Astrocyte (in vitro differentiated cells and primary cell): ENCODE measurements around the gene PRKAR2A. TPM values are rescaled to one million over a fixed set of nuclear protein-coding genes. Genes with fewer than 3 reads are reported as not detected.

Experiments
- DNase-seq: peaks from one replicate; pipeline ENCODE4 v3.0.0-alpha.2; 2010; ENCODE audit warnings: low read depth
- FAIRE-seq: peaks from 2 replicates; lab custom pipeline; 2011; peaks lifted over from hg19 to GRCh38; lab: Jason Lieb, UNC
- H2AFZ ChIP-seq: 2 replicates; pipeline ENCODE4 v1.6.0; 2012; ENCODE audit warnings: low read depth, low read length, inconsistent platforms
- H3K27ac ChIP-seq: 2 replicates; pipeline ENCODE4 v1.5.1; 2011; ENCODE audit warnings: low read depth, low read length, inconsistent platforms
- H3K27me3 ChIP-seq: 2 replicates; pipeline ENCODE4 v1.6.0; 2011; ENCODE audit warnings: low read length, inconsistent platforms; ENCODE audit not compliant: insufficient read depth
- H3K36me3 ChIP-seq: 2 replicates; pipeline ENCODE4 v1.5.1; 2011; ENCODE audit warnings: low read length, inconsistent platforms; ENCODE audit not compliant: insufficient read depth
- H3K4me1 ChIP-seq: 2 replicates; pipeline ENCODE4 v1.5.1; 2011; ENCODE audit warnings: low read length, inconsistent platforms; ENCODE audit not compliant: insufficient read depth
- H3K4me2 ChIP-seq: 2 replicates; pipeline ENCODE4 v1.6.0; 2012; ENCODE audit warnings: low read length, inconsistent platforms
- H3K4me3 ChIP-seq: 2 replicates; pipeline ENCODE4 v1.5.1; 2011; ENCODE audit warnings: low read depth, mild to moderate bottlenecking, low read length, inconsistent platforms; ENCODE audit not compliant: insufficient read depth
- H3K79me2 ChIP-seq: 2 replicates; pipeline ENCODE4 v1.6.0; 2012; ENCODE audit warnings: mild to moderate bottlenecking, low read length, inconsistent platforms; ENCODE audit not compliant: insufficient read depth
- H3K9ac ChIP-seq: 2 replicates; pipeline ENCODE4 v1.6.0; 2012; ENCODE audit warnings: mild to moderate bottlenecking, low read length, inconsistent platforms
- H3K9me3 ChIP-seq: 2 replicates; pipeline ENCODE4 v1.5.1; 2012; ENCODE audit warnings: low read depth, mild to moderate bottlenecking, low read length, inconsistent platforms; ENCODE audit not compliant: insufficient read depth
- H4K20me1 ChIP-seq: 2 replicates; pipeline ENCODE4 v1.6.0; 2012; ENCODE audit warnings: low read length, inconsistent platforms; ENCODE audit not compliant: insufficient read depth
- H3K27ac Mint-ChIP-seq: one replicate; pipeline ENCODE4 v1.8.0; 2021; ENCODE audit warnings: mild to moderate bottlenecking, mixed read lengths; ENCODE audit not compliant: unreplicated experiment
- H3K27me3 Mint-ChIP-seq: one replicate; pipeline ENCODE4 v1.8.0; 2021; ENCODE audit warnings: low read depth, mixed read lengths; ENCODE audit not compliant: unreplicated experiment
- H3K36me3 Mint-ChIP-seq: one replicate; pipeline ENCODE4 v1.8.0; 2021; ENCODE audit warnings: low read depth, mixed read lengths; ENCODE audit not compliant: unreplicated experiment
- H3K4me1 Mint-ChIP-seq: one replicate; pipeline ENCODE4 v1.8.0; 2021; ENCODE audit warnings: low read depth, mixed read lengths; ENCODE audit not compliant: unreplicated experiment
- H3K4me3 Mint-ChIP-seq: one replicate; pipeline ENCODE4 v1.8.0; 2021; ENCODE audit warnings: mild to moderate bottlenecking, moderate library complexity, mixed read lengths; ENCODE audit not compliant: unreplicated experiment
- H3K9me3 Mint-ChIP-seq: one replicate; pipeline ENCODE4 v1.8.0; 2021; ENCODE audit warnings: mild to moderate bottlenecking, mixed read lengths; ENCODE audit not compliant: unreplicated experiment
- CTCF ChIP-seq: IDR thresholded peaks from 2 replicates; pipeline ENCODE4 v1.5.1; 2011; ENCODE audit warnings: low read depth, mild to moderate bottlenecking, inconsistent platforms, low read length, moderate library complexity; ENCODE audit not compliant: insufficient read depth
- EZH2 ChIP-seq: IDR thresholded peaks from 2 replicates; pipeline ENCODE4 v1.6.1; 2012; ENCODE audit warnings: mild to moderate bottlenecking, low read length, inconsistent platforms; ENCODE audit not compliant: insufficient read depth
- total RNA-seq: library from RNA; stranded (reverse); gene quantifications from 2 replicates; pipeline ENCODE4 v1.2.1, GENCODE V29; 2021

The PRKAR2A gene
- total RNA-seq, 1 donor from 2014 or later, result 52.5 TPM

DNA sequence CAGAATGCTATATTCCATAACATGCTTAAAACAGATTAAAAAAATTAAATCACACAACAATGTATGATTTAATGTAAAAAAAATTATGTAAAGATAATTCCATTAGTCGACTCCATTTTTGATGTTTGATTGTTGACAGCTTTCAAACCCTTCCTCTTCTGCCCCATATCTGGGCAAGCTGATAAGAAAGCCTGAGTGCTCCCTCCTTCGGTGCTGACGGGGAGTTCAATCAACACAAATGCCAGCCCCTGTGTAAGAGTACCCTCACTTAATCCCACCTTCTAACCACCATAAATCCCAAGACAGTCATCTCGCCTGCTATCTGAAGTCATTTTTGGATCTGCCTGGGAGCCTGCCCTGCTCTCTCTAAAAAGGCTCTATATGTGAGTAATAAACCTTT lies 70.8 kb downstream of the PRKAR2A start:
- TF ChIP-seq CTCF, result no peak
- TF ChIP-seq EZH2, result no peak

DNA sequence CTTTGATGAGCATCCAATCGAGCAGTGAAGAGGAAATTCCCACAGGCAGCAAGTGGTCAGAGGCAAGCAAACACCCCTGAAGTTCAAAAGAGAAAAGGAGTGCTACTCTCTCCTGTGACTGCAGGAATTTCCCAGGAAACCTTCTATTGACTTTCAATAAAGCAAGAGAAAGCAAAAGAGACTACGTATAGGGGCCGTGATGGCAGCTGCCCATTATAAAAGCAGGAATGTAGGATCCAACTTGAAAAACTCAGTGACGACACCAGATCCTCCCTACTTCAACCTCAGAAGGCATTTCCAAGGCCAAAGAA lies 77.5 kb downstream of the PRKAR2A start:
- H3K4me3 Mint-ChIP-seq, result no peak overlapping the region
- H3K79me2 ChIP-seq, result no peaks in the 10 kb centered on the region
- H3K27me3 ChIP-seq, result no peaks in the 10 kb centered on the region
- FAIRE-seq (no peak), DNase-seq (no peak)
- peak overlapping the region; percentile 75 for H3K27ac ChIP-seq
- no peak overlapping the region for H3K4me3 ChIP-seq
- H3K9ac ChIP-seq, result peak overlapping the region; percentile 52
- no peak for TF ChIP-seq EZH2
- no peak for TF ChIP-seq CTCF
- H4K20me1 ChIP-seq, result no peaks in the 10 kb centered on the region
- H3K4me1 ChIP-seq, result peaks cover 5% of the 10 kb centered on the region
- peaks cover 13% of the 10 kb centered on the region for H3K36me3 Mint-ChIP-seq
- H3K27ac Mint-ChIP-seq, result no peak overlapping the region
- no peaks in the 10 kb centered on the region for H3K9me3 ChIP-seq
- H3K27me3 Mint-ChIP-seq, result no peaks in the 10 kb centered on the region
- peak overlapping the region; percentile 21 for H3K4me2 ChIP-seq
- no peaks in the 10 kb centered on the region for H3K9me3 Mint-ChIP-seq
- H2AFZ ChIP-seq, result no peak overlapping the region
- peaks cover 8% of the 10 kb centered on the region for H3K36me3 ChIP-seq
- H3K4me1 Mint-ChIP-seq, result peaks cover 8% of the 10 kb centered on the region

More for the DNA sequence above, 70.8 kb downstream of the PRKAR2A start:
- no peaks in the 10 kb centered on the region for H3K27me3 ChIP-seq
- Mint-ChIP-seq H3K9me3 (no peaks in the 10 kb centered on the region), H3K27me3 (no peaks in the 10 kb centered on the region), H3K36me3 (peaks cover 9% of the 10 kb centered on the region), H3K4me3 (no peak overlapping the region), H3K27ac (no peak overlapping the region), H3K4me1 (no peaks in the 10 kb centered on the region)
- no peaks in the 10 kb centered on the region for H3K79me2 ChIP-seq
- H3K9ac ChIP-seq, result no peak overlapping the region
- no peaks in the 10 kb centered on the region for H3K4me1 ChIP-seq
- no peaks in the 10 kb centered on the region for H3K9me3 ChIP-seq
- H3K4me3 ChIP-seq, result no peak overlapping the region
- H3K36me3 ChIP-seq, result peaks cover 4% of the 10 kb centered on the region
- no peak overlapping the region for H3K4me2 ChIP-seq
- no peak for DNase-seq
- FAIRE-seq, result no peak
- H2AFZ ChIP-seq, result no peak overlapping the region
- H3K27ac ChIP-seq, result no peak overlapping the region
- no peaks in the 10 kb centered on the region for H4K20me1 ChIP-seq

DNA sequence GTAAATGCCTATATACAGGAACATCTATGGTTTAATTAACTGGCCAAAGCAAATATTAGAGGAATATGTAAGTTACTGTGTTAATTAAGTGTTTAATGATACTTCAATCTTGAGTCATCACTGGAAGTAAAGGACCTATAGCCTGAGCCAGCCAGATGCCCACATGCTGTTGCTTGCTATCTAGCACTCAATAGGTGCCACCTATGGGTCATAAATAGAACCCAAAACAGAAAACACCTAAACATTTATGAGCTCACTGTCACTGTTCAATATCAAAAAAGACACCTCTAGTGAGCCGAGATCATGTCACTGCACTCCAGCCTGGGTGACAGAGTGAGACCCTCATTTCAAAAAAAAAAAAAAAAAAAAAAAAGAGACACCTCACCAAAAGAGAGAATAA lies 82.3 kb downstream of the PRKAR2A start:
- Histone ChIP-seq H3K9me3 (no peaks in the 10 kb centered on the region), H3K4me3 (no peak overlapping the region), H3K79me2 (no peaks in the 10 kb centered on the region), H3K27me3 (no peaks in the 10 kb centered on the region), H3K36me3 (peaks cover 13% of the 10 kb centered on the region), H3K4me2 (no peak overlapping the region), H2AFZ (no peak overlapping the region), H3K27ac (no peak overlapping the region), H4K20me1 (no peaks in the 10 kb centered on the region), H3K4me1 (peaks cover 5% of the 10 kb centered on the region), H3K9ac (no peak overlapping the region)
- Mint-ChIP-seq H3K27me3 (no peaks in the 10 kb centered on the region), H3K27ac (no peak overlapping the region), H3K36me3 (peaks cover 17% of the 10 kb centered on the region), H3K9me3 (no peaks in the 10 kb centered on the region), H3K4me3 (no peak overlapping the region), H3K4me1 (peaks cover 13% of the 10 kb centered on the region)
- DNase-seq (no peak), FAIRE-seq (no peak)
- no peak for TF ChIP-seq CTCF
- no peak for TF ChIP-seq EZH2
